Measurements from ENCODE around the gene STK24.

The STK24 gene

GRCh38 chr13:98457053-98457452, 119.9 kb downstream of the STK24 start:
- no peak for DNase-seq (ENCODE audit: extremely low read depth in 1 of 2, low read depth in 1 of 2)

- DNase-seq (ENCODE audit: extremely low read depth in 1 of 2, low read depth in 1 of 2): no peak
These were observed 120.5 kb downstream of the STK24 start for GRCh38 chr13:98456413-98456845.

- DNase-seq (ENCODE audit: extremely low read depth in 1 of 2, low read depth in 1 of 2): no peak
These were observed 122.5 kb downstream of the STK24 start for GRCh38 chr13:98454389-98454881.

GRCh38 chr13:98452851-98453843, 123.8 kb downstream of the STK24 start:
- DNase-seq (ENCODE audit: extremely low read depth in 1 of 2, low read depth in 1 of 2): no peak

- no peak for DNase-seq (ENCODE audit: extremely low read depth in 1 of 2, low read depth in 1 of 2)
These were observed 125.0 kb downstream of the STK24 start for GRCh38 chr13:98451676-98452470.

- DNase-seq (ENCODE audit: extremely low read depth in 1 of 2, low read depth in 1 of 2): no peak
These were observed 126.3 kb downstream of the STK24 start for GRCh38 chr13:98450539-98451111.

- DNase-seq (ENCODE audit: extremely low read depth in 1 of 2, low read depth in 1 of 2): no peak
These were observed 126.9 kb downstream of the STK24 start for GRCh38 chr13:98450026-98450425.

- DNase-seq (ENCODE audit: extremely low read depth in 1 of 2, low read depth in 1 of 2): no peak
These were observed 127.6 kb downstream of the STK24 start for GRCh38 chr13:98449273-98449672.

- no peak for DNase-seq (ENCODE audit: extremely low read depth in 1 of 2, low read depth in 1 of 2)
These were observed 128.3 kb downstream of the STK24 start for GRCh38 chr13:98448642-98448928.

- DNase-seq (ENCODE audit: extremely low read depth in 1 of 2, low read depth in 1 of 2): no peak
These were observed 128.8 kb downstream of the STK24 start for GRCh38 chr13:98447881-98448641.

- DNase-seq (ENCODE audit: extremely low read depth in 1 of 2, low read depth in 1 of 2): no peak
These were observed 129.8 kb downstream of the STK24 start for GRCh38 chr13:98447130-98447529.

GRCh38 chr13:98446234-98446621, 130.7 kb downstream of the STK24 start:
- DNase-seq (ENCODE audit: extremely low read depth in 1 of 2, low read depth in 1 of 2): no peak

GRCh38 chr13:98445340-98446233, 131.3 kb downstream of the STK24 start:
- DNase-seq (ENCODE audit: extremely low read depth in 1 of 2, low read depth in 1 of 2): peak; percentile 38 to 67

- DNase-seq (ENCODE audit: extremely low read depth in 1 of 2, low read depth in 1 of 2): no peak
These were observed 132.5 kb downstream of the STK24 start for GRCh38 chr13:98444381-98444780.

GRCh38 chr13:98443800-98444325, 133.0 kb downstream of the STK24 start:
- DNase-seq (ENCODE audit: extremely low read depth in 1 of 2, low read depth in 1 of 2): no peak

GRCh38 chr13:98443329-98443728, 133.6 kb downstream of the STK24 start:
- no peak for DNase-seq (ENCODE audit: extremely low read depth in 1 of 2, low read depth in 1 of 2)

GRCh38 chr13:98442391-98443230, 134.3 kb downstream of the STK24 start:
- no peak for DNase-seq (ENCODE audit: extremely low read depth in 1 of 2, low read depth in 1 of 2)

GRCh38 chr13:98441056-98441676, 135.7 kb downstream of the STK24 start:
- no peak for DNase-seq (ENCODE audit: extremely low read depth in 1 of 2, low read depth in 1 of 2)
